ENCODE data around the gene PMM2. TPM values are rescaled to one million over a fixed set of nuclear protein-coding genes. Genes with fewer than 3 reads are reported as not detected.

PMM2 gene
- total and polyA plus RNA-seq, 2 experiments from 2014 or later: 28.4 to 31.3 TPM

DNA sequence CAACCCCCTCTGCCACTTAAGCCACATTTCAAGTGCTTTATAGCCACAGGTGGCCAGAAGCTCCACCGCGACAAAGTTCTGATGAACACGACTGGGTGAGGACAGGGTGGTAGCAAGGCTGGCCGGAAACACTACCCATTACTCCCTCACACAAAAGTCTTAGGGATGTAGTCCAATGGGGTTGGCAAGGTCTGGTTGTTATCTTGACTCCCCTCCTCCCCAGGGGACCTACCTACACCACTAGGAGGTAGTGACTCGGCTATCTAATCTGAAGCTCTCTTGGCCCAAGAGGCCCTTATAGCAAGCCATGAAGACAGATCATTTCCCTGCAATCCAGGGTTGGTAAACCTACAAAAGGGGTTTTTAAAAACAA is 92.9 kb downstream of the PMM2 start:
- DNase-seq (ENCODE audit: low spot score): no peak
- Histone ChIP-seq H3K27ac (no peak overlapping the region), H3K36me3 (replicated peaks; ENCODE audit: insufficient read depth, low read depth) (no peaks in the 10 kb centered on the region), H3K4me1 (ENCODE audit: insufficient read depth) (peaks cover 11% of the 10 kb centered on the region), H3K79me2 (no peaks in the 10 kb centered on the region), H2AFZ (no peak overlapping the region), H3K9me2 (replicated peaks; ENCODE audit: insufficient read depth) (no peaks in the 10 kb centered on the region), H3K4me2 (no peak overlapping the region), H3K9me3 (ENCODE audit: low read depth) (no peaks in the 10 kb centered on the region), H3K4me3 (no peak overlapping the region), H3K27me3 (no peaks in the 10 kb centered on the region), H4K20me1 (ENCODE audit: insufficient read depth, poor library complexity, severe bottlenecking) (no peaks in the 10 kb centered on the region)
- WGBS (ENCODE audit: low lambda C conversion rate, missing lambda C conversion rate): 96% methylated on average over 5 of the region's 5 CpGs
- TF ChIP-seq, protein P1, sequence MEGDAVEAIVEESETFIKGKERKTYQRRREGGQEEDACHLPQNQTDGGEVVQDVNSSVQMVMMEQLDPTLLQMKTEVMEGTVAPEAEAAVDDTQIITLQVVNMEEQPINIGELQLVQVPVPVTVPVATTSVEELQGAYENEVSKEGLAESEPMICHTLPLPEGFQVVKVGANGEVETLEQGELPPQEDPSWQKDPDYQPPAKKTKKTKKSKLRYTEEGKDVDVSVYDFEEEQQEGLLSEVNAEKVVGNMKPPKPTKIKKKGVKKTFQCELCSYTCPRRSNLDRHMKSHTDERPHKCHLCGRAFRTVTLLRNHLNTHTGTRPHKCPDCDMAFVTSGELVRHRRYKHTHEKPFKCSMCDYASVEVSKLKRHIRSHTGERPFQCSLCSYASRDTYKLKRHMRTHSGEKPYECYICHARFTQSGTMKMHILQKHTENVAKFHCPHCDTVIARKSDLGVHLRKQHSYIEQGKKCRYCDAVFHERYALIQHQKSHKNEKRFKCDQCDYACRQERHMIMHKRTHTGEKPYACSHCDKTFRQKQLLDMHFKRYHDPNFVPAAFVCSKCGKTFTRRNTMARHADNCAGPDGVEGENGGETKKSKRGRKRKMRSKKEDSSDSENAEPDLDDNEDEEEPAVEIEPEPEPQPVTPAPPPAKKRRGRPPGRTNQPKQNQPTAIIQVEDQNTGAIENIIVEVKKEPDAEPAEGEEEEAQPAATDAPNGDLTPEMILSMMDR (IDR thresholded peaks at IDR 0.05; ENCODE audit: poor library complexity): no peak
- TF ChIP-seq EZH2phosphoT487 (IDR thresholded peaks at IDR 0.05; ENCODE audit: low read depth, severe bottlenecking, unreplicated experiment) (no peak), EZH2 (IDR thresholded peaks at IDR 0.05; ENCODE audit: borderline replicate concordance) (no peak)

DNA sequence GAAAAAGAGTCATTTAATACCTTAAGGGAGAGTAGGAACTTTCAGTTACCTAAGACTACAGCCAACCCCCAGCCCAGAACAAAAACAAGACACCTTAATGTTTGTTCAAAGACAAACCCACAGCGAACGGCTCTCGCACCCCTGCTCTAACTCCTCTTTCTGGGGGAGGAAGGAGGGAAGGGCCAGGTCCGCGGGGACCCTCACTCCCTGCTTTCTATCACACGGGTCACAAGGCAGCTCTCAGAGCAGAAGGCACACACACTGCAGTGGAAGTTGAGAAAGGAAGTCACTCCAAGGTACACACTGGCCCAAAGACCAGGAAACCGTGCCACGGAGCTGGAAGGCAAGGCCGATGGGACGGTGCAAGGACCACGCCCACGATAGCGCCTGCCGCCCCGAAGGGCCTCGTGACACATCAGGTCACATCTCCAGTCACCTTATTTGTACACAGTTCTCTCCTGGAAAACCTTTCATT is 94.5 kb downstream of the PMM2 start:
- TF ChIP-seq, protein P1 (IDR thresholded peaks at IDR 0.05; ENCODE audit: poor library complexity): no peak
- TF ChIP-seq EZH2phosphoT487 (IDR thresholded peaks at IDR 0.05; ENCODE audit: low read depth, severe bottlenecking, unreplicated experiment) (no peak), EZH2 (IDR thresholded peaks at IDR 0.05; ENCODE audit: borderline replicate concordance) (no peak)
- Histone ChIP-seq H3K27ac (no peak overlapping the region), H3K27me3 (no peaks in the 10 kb centered on the region), H3K36me3 (replicated peaks; ENCODE audit: insufficient read depth, low read depth) (no peaks in the 10 kb centered on the region), H3K4me2 (no peak overlapping the region), H4K20me1 (ENCODE audit: insufficient read depth, poor library complexity, severe bottlenecking) (no peaks in the 10 kb centered on the region), H3K4me3 (no peak overlapping the region), H2AFZ (no peak overlapping the region), H3K9me3 (ENCODE audit: low read depth) (no peaks in the 10 kb centered on the region), H3K79me2 (no peaks in the 10 kb centered on the region), H3K4me1 (ENCODE audit: insufficient read depth) (no peaks in the 10 kb centered on the region), H3K9me2 (replicated peaks; ENCODE audit: insufficient read depth) (no peaks in the 10 kb centered on the region)
- DNase-seq (ENCODE audit: low spot score): no peak
- 92% methylated on average over 16 of the region's 16 CpGs for WGBS (ENCODE audit: low lambda C conversion rate, missing lambda C conversion rate)

GRCh38 chr16:8893426-8893825 is 95.8 kb downstream of the PMM2 start:
- Histone ChIP-seq H3K27me3 (no peaks in the 10 kb centered on the region), H3K27ac (no peak overlapping the region), H3K9me2 (replicated peaks; ENCODE audit: insufficient read depth) (no peaks in the 10 kb centered on the region), H3K4me2 (no peak overlapping the region), H3K36me3 (replicated peaks; ENCODE audit: insufficient read depth, low read depth) (no peaks in the 10 kb centered on the region), H4K20me1 (ENCODE audit: insufficient read depth, poor library complexity, severe bottlenecking) (no peaks in the 10 kb centered on the region), H2AFZ (no peak overlapping the region), H3K4me3 (no peak overlapping the region), H3K79me2 (no peaks in the 10 kb centered on the region), H3K4me1 (ENCODE audit: insufficient read depth) (no peaks in the 10 kb centered on the region), H3K9me3 (ENCODE audit: low read depth) (no peaks in the 10 kb centered on the region)
- no peak for TF ChIP-seq EZH2phosphoT487 (IDR thresholded peaks at IDR 0.05; ENCODE audit: low read depth, severe bottlenecking, unreplicated experiment)
- TF ChIP-seq EZH2 (IDR thresholded peaks at IDR 0.05; ENCODE audit: borderline replicate concordance): no peak
- TF ChIP-seq, protein P1 (IDR thresholded peaks at IDR 0.05; ENCODE audit: poor library complexity): no peak
- WGBS (ENCODE audit: low lambda C conversion rate, missing lambda C conversion rate): 85% methylated on average over 9 of the region's 9 CpGs
- no peak for DNase-seq (ENCODE audit: low spot score)

Data from hepatocyte (in vitro differentiated cells).